K562 (cell line): ENCODE measurements around the gene KCNG3. TPM values are rescaled to one million over a fixed set of nuclear protein-coding genes. Genes with fewer than 3 reads are reported as not detected.

Experiments used
- ATAC-seq: fragments of 200-7000 bp; cut with Tn5 transposase; 3 replicates; pipeline ENCODE4 v1.9.1; 2020; ENCODE audit warnings: moderate library complexity
- BruUV-seq: library from RNA; stranded (reverse); fragments of 400-500 nt; replicated peaks from 2 replicates; lab custom pipeline; 2021; lab: Mats Ljungman, UMichigan
- CTCF ChIA-PET: fragments of 300-600 bp; formaldehyde crosslinking; extraction: SDS; loops from one replicate; lab custom pipeline; 2021; ENCODE audit warnings: low intra/inter-chr PET ratio; lab: Yijun Ruan, JAX
- POLR2A ChIA-PET: fragments of 300-600, 350-650 bp; sonication (Branson Sonifier 250); formaldehyde crosslinking; extraction: SDS; loops from one replicate; lab custom pipeline; 2021; ENCODE audit warnings: antibody characterized with exemption, inconsistent platforms; lab: Yijun Ruan, JAX
- DNase-seq, 4 experiments: peaks; one replicate each; pipeline versions ENCODE4 v3.0.0 to v3.0.0-alpha.2; 2011 to 2018; ENCODE audit warnings: low spot score in 3 of 4, mixed read lengths in 3 of 4; ENCODE audit errors: extremely low read depth in 1 of 4
- FAIRE-seq: peaks from 2 replicates; lab custom pipeline; 2011; peaks lifted over from hg19 to GRCh38; lab: Jason Lieb, UNC
- H2AFZ ChIP-seq: 2 replicates; pipeline ENCODE4 v1.6.0; 2011; ENCODE audit warnings: low read depth, low read length, control low read depth, inconsistent platforms
- H3K27ac ChIP-seq: fragments of 200-600 bp; 3 replicates; pipeline ENCODE4 v1.8.0; 2011; ENCODE audit warnings: low read depth, mild to moderate bottlenecking, control low read depth, inconsistent platforms, low read length, moderate library complexity, mixed read lengths; ENCODE audit errors: extremely low read depth
- H3K27me3 ChIP-seq, 2 experiments: fragments of 300-600 bp in 1 of 2; 2 replicates in 1 of 2; 3 replicates in 1 of 2; pipeline versions ENCODE4 v1.6.0 to v1.8.0; 2011; ENCODE audit warnings: inconsistent platforms in 2 of 2, low read length in 2 of 2, mild to moderate bottlenecking in 1 of 2, mixed read lengths in 1 of 2, moderate library complexity in 1 of 2; ENCODE audit not compliant: control insufficient read depth in 2 of 2, insufficient read depth in 2 of 2
- H3K36me3 ChIP-seq: fragments of 300-600 bp; 3 replicates; pipeline ENCODE4 v1.8.0; 2011; ENCODE audit warnings: mild to moderate bottlenecking, low read length, inconsistent platforms; ENCODE audit not compliant: control insufficient read depth, insufficient read depth
- H3K4me1 ChIP-seq, 2 experiments: fragments of 200-600 bp in 1 of 2; replicated peaks in 1 of 2; 2 replicates in 1 of 2; 3 replicates in 1 of 2; pipeline versions ENCODE4 v1.5.1 to v1.8.0; 2011; ENCODE audit warnings: inconsistent platforms in 2 of 2, low read length in 2 of 2, mild to moderate bottlenecking in 1 of 2, mixed read lengths in 1 of 2, moderate library complexity in 1 of 2; ENCODE audit not compliant: control insufficient read depth in 2 of 2, insufficient read depth in 2 of 2
- H3K4me2 ChIP-seq: 2 replicates; pipeline ENCODE4 v1.6.1; 2011; ENCODE audit warnings: low read length, control low read depth, inconsistent platforms, mixed read lengths; ENCODE audit not compliant: insufficient read depth
- H3K4me3 ChIP-seq: fragments of 200-600 bp; sonication (generic), shearing (Covaris generic); 2 replicates; pipeline ENCODE4 v1.5.1; 2016; ENCODE audit warnings: control low read depth, inconsistent platforms
- H3K79me2 ChIP-seq: fragments of 200-600 bp; 3 replicates; pipeline ENCODE4 v1.8.0; 2011; ENCODE audit warnings: low read length, inconsistent platforms; ENCODE audit not compliant: control insufficient read depth, insufficient read depth
- H3K9ac ChIP-seq, 2 experiments: 2 replicates each; pipeline versions ENCODE4 v1.6.0 to v1.6.1; 2011; ENCODE audit warnings: low read depth in 2 of 2, low read length in 2 of 2, control low read depth in 1 of 2, inconsistent platforms in 1 of 2, mild to moderate bottlenecking in 1 of 2, mixed read lengths in 1 of 2; ENCODE audit not compliant: insufficient read depth in 1 of 2
- H3K9me1 ChIP-seq: one replicate; pipeline ENCODE4 v1.6.0; 2011; ENCODE audit warnings: inconsistent platforms, mild to moderate bottlenecking, low read length, moderate library complexity; ENCODE audit not compliant: control insufficient read depth, insufficient read depth
- H3K9me3 ChIP-seq: replicated peaks from 2 replicates; pipeline ENCODE4 v1.5.1; 2011; ENCODE audit warnings: low read depth, low read length, inconsistent platforms; ENCODE audit not compliant: control insufficient read depth, insufficient read depth
- H4K20me1 ChIP-seq: replicated peaks from 2 replicates; pipeline ENCODE4 v1.6.1; 2011; ENCODE audit warnings: low read length, inconsistent platforms, mixed read lengths; ENCODE audit not compliant: control insufficient read depth, insufficient read depth
- CEBPG ChIP-seq, 3 experiments: fragments of 200-800 bp in 1 of 3; sonication (Bioruptor generic) in 1 of 3; sonication (generic) in 1 of 3; formaldehyde crosslinking in 1 of 3; IDR thresholded peaks in 2 of 3; conservative IDR thresholded peaks in 1 of 3; 2 replicates each; pipeline versions ENCODE4 v1.6.1 to v1.8.0; 2016 to 2022; ENCODE audit warnings: missing compliant biosample characterization in 2 of 3, missing genetic modification characterization in 2 of 3, mild to moderate bottlenecking in 1 of 3, missing genetic modification reagents in 1 of 3
- EP400 ChIP-seq: fragments of 450-650 bp; IDR thresholded peaks from 2 replicates; pipeline ENCODE4 v1.6.1; 2017; ENCODE audit warnings: antibody characterized with exemption, mild to moderate bottlenecking, moderate library complexity
- FOXK2 ChIP-seq, 2 experiments: fragments of 450-650 bp; IDR thresholded peaks in 1 of 2; conservative IDR thresholded peaks in 1 of 2; 2 replicates each; pipeline ENCODE4 v1.6.1; 2016; ENCODE audit warnings: low read depth in 2 of 2, mild to moderate bottlenecking in 1 of 2
- HMGN3 ChIP-seq: IDR thresholded peaks from 2 replicates; pipeline ENCODE4 v1.6.1; 2011; ENCODE audit warnings: borderline replicate concordance, low read depth, mild to moderate bottlenecking, mixed read lengths, low read length; ENCODE audit not compliant: insufficient read length; ENCODE audit errors: extremely low read depth
- HNRNPUL1 ChIP-seq: fragments of 200-400 bp; formaldehyde crosslinking; IDR thresholded peaks from 2 replicates; pipeline ENCODE4 v1.6.1; 2017; ENCODE audit warnings: low read length
- LEF1 ChIP-seq: fragments of 450-650 bp; IDR thresholded peaks from 2 replicates; pipeline ENCODE4 v1.6.1; 2016; ENCODE audit warnings: mild to moderate bottlenecking
- MXI1 ChIP-seq: IDR thresholded peaks from 2 replicates; pipeline ENCODE4 v1.6.1; 2011; ENCODE audit warnings: low read depth, mild to moderate bottlenecking, improper control_type of control experiment, low read length
- NELFE ChIP-seq: IDR thresholded peaks from 2 replicates; pipeline ENCODE4 v1.6.1; 2011; ENCODE audit warnings: mild to moderate bottlenecking; ENCODE audit not compliant: insufficient read depth, insufficient read length
- PRMT5 ChIP-seq: sonication (generic); formaldehyde crosslinking; IDR thresholded peaks from 2 replicates; pipeline ENCODE4 v1.5.0; 2020; ENCODE audit warnings: missing genetic modification reagents
- TBP ChIP-seq: optimal IDR thresholded peaks from 2 replicates; pipeline ENCODE3; 2011; ENCODE audit warnings: low read depth, low read length, improper control_type of control experiment
- TCF3 ChIP-seq: sonication (generic); formaldehyde crosslinking; IDR thresholded peaks from 2 replicates; pipeline ENCODE4 v1.4.0; 2020; ENCODE audit warnings: mild to moderate bottlenecking, missing genetic modification reagents
- WGBS: fragments of 100-300 bp; shearing (Covaris generic); methylation state at CpG from one replicate; pipeline ENCODE4 v1.1.6; 2016; ENCODE audit warnings: low coverage, mixed read lengths; ENCODE audit not compliant: insufficient coverage; ENCODE audit errors: missing lambda C conversion rate; 5-methylcytosine and 5-hydroxymethylcytosine counted together
- in situ Hi-C: fragments of 300-500 bp; cut with MboI; formaldehyde crosslinking; loops from 4 replicates; pipeline ENCODE4 v1.15.0; 2018; ENCODE audit warnings: inconsistent platforms, mixed read lengths
- intact Hi-C: fragments of 100-400 bp; cut with micrococcal nuclease; formaldehyde crosslinking; loops from 2 replicates; pipeline ENCODE4 v1.14.2; 2022
- polyA plus RNA-seq, 8 experiments: library from polyadenylated mRNA; depleted of rRNA in 4 of 8; stranded (reverse) in 5 of 8; unstranded in 3 of 8; fragments of >200 nt; fragmentation: Nextera tagmentation in 2 of 8; fragmentation: Illumina TruSeq in 1 of 8; extraction: Ambion mirVana in 2 of 8; extraction: Trizol in 1 of 8; gene quantifications; 2 replicates each; pipeline versions ENCODE4 v1.2.1 to v1.2.3, GENCODE V29; 2011 to 2014; ENCODE audit warnings: inconsistent platforms in 1 of 8, missing spikeins in 1 of 8
- total RNA-seq, 7 experiments: library from RNA; depleted of rRNA in 6 of 7; stranded (reverse); fragments of >200 nt in 6 of 7; fragmentation: Illumina TruSeq in 2 of 7; extraction: Trizol in 2 of 7; gene quantifications; 2 replicates each; pipeline versions ENCODE4 v1.2.1 to v1.2.3, GENCODE V29; 2011 to 2021; ENCODE audit warnings: low replicate concordance in 1 of 7
- TF ChIP-seq, protein P1 (sequence below): sonication (generic); formaldehyde crosslinking; IDR thresholded peaks from 2 replicates; pipeline ENCODE4 v1.8.0; 2022; ENCODE audit warnings: missing genetic modification reagents, mild to moderate bottlenecking, moderate library complexity, borderline replicate concordance
- TF ChIP-seq, protein P2 (sequence below), 2 experiments: fragments of 450-650 bp in 1 of 2; sonication (generic) in 1 of 2; formaldehyde crosslinking; conservative IDR thresholded peaks; 2 replicates each; pipeline versions ENCODE4 v1.4.0 to v1.8.1; 2020 to 2022; ENCODE audit warnings: mild to moderate bottlenecking in 1 of 2, missing genetic modification reagents in 1 of 2
- TF ChIP-seq, protein P3 (sequence below): fragments of 250-450 bp; sonication (Bioruptor Pico); IDR thresholded peaks from 2 replicates; pipeline ENCODE4 v1.5.0; 2022; ENCODE audit warnings: mild to moderate bottlenecking
- TF ChIP-seq, protein P4 (sequence below): fragments of 250-450 bp; sonication (Bioruptor Pico); IDR thresholded peaks from 2 replicates; pipeline ENCODE4 v1.4.0; 2020; ENCODE audit warnings: mild to moderate bottlenecking, moderate library complexity, borderline replicate concordance

The KCNG3 gene
- total and polyA plus RNA-seq, 9 of the 15 experiments (the other 6 are each of a cell fraction or from before 2014, with no cell fraction given): not detected

DNA sequence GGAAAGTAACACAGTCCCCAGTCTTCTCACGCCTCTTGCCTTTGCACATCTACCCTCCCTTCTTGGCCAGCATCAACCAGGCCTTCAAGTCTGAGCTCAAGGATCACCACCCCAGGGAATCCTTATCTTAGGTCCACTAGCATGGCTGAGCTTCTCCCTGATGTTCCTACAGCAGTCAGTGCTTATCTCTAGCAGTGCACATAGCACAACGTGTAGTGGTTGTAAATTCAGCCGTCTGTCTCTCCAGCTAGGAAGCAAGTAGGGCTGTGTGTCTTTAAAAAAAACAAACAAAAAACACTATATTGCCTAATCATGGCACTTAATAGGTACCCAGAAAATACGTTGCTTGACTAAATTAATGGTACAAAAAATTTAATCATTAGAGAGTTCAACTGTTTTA lies 29.2 kb downstream of the KCNG3 start:
- Histone ChIP-seq H3K9me3 (no peaks in the 10 kb centered on the region), H3K79me2 (no peaks in the 10 kb centered on the region), H3K27me3 (peaks cover 0 to 9% of the 10 kb centered on the region in 2 experiments; a peak in 1 of 5 replicates), H3K27ac (no peak overlapping the region), H3K4me3 (no peak overlapping the region), H3K4me1 (peaks cover 7 to 9% of the 10 kb centered on the region in 2 experiments), H2AFZ (no peak overlapping the region), H3K36me3 (no peaks in the 10 kb centered on the region), H4K20me1 (no peaks in the 10 kb centered on the region; the same call in 1 of the 2 replicates), H3K9ac (no peak overlapping the region), H3K4me2 (peak overlapping the region; percentile 3; the same call in 1 of the 2 replicates), H3K9me1 (no peaks in the 10 kb centered on the region)
- in situ Hi-C loops: no loop called here
- ATAC-seq (peak; percentile 99), FAIRE-seq (peak; percentile 99), DNase-seq (peak; percentile 15 to 89 (median 60))
- intact Hi-C loops: no loop called here
- no TSS peak for BruUV-seq
- ChIA-PET CTCF (no interaction called here), POLR2A (interaction anchor here (0.6 to 1.4 kb wide), 3 partner anchors 14 to 60 kb away, joined by 3 to 4 read pairs (median 3); no protein-coding TSS in a partner anchor)
- 0% methylated on average over 4 of the region's 4 CpGs for WGBS
- TF ChIP-seq NELFE (no peak), TCF3 (peak; percentile 95), MXI1 (peak; percentile 48; the same call in 1 of the 2 replicates), HMGN3 (no peak), CEBPG (CRISPR knock-in tag; IDR thresholded peaks at IDR 0.05) (no peak), CEBPG (tag; conservative IDR thresholded peaks at IDR 0.05 in 1 of 2, IDR thresholded peaks at IDR 0.05 in 1 of 2) (peak; percentile 56 to 64), FOXK2 (conservative IDR thresholded peaks at IDR 0.05 in 1 of 2, IDR thresholded peaks at IDR 0.05 in 1 of 2; ENCODE audit: low read depth in 2 of 2) (no peak), PRMT5 (CRISPR knock-in tag) (no peak), LEF1 (peak; percentile 69; the same call in 1 of the 2 replicates), HNRNPUL1 (no peak), TBP (peak; percentile 35), EP400 (no peak)
- TF ChIP-seq, protein P1, sequence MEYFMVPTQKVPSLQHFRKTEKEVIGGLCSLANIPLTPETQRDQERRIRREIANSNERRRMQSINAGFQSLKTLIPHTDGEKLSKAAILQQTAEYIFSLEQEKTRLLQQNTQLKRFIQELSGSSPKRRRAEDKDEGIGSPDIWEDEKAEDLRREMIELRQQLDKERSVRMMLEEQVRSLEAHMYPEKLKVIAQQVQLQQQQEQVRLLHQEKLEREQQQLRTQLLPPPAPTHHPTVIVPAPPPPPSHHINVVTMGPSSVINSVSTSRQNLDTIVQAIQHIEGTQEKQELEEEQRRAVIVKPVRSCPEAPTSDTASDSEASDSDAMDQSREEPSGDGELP (CRISPR knock-in tag): peak; percentile 28; the same call in 1 of the 2 replicates
- TF ChIP-seq, protein P2, sequence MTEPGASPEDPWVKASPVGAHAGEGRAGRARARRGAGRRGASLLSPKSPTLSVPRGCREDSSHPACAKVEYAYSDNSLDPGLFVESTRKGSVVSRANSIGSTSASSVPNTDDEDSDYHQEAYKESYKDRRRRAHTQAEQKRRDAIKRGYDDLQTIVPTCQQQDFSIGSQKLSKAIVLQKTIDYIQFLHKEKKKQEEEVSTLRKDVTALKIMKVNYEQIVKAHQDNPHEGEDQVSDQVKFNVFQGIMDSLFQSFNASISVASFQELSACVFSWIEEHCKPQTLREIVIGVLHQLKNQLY (CRISPR knock-in tag; conservative IDR thresholded peaks at IDR 0.05): no peak
- TF ChIP-seq, protein P3, sequence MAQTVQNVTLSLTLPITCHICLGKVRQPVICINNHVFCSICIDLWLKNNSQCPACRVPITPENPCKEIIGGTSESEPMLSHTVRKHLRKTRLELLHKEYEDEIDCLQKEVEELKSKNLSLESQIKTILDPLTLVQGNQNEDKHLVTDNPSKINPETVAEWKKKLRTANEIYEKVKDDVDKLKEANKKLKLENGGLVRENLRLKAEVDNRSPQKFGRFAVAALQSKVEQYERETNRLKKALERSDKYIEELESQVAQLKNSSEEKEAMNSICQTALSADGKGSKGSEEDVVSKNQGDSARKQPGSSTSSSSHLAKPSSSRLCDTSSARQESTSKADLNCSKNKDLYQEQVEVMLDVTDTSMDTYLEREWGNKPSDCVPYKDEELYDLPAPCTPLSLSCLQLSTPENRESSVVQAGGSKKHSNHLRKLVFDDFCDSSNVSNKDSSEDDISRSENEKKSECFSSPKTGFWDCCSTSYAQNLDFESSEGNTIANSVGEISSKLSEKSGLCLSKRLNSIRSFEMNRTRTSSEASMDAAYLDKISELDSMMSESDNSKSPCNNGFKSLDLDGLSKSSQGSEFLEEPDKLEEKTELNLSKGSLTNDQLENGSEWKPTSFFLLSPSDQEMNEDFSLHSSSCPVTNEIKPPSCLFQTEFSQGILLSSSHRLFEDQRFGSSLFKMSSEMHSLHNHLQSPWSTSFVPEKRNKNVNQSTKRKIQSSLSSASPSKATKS (CRISPR knock-in tag): no peak
- TF ChIP-seq, protein P4, sequence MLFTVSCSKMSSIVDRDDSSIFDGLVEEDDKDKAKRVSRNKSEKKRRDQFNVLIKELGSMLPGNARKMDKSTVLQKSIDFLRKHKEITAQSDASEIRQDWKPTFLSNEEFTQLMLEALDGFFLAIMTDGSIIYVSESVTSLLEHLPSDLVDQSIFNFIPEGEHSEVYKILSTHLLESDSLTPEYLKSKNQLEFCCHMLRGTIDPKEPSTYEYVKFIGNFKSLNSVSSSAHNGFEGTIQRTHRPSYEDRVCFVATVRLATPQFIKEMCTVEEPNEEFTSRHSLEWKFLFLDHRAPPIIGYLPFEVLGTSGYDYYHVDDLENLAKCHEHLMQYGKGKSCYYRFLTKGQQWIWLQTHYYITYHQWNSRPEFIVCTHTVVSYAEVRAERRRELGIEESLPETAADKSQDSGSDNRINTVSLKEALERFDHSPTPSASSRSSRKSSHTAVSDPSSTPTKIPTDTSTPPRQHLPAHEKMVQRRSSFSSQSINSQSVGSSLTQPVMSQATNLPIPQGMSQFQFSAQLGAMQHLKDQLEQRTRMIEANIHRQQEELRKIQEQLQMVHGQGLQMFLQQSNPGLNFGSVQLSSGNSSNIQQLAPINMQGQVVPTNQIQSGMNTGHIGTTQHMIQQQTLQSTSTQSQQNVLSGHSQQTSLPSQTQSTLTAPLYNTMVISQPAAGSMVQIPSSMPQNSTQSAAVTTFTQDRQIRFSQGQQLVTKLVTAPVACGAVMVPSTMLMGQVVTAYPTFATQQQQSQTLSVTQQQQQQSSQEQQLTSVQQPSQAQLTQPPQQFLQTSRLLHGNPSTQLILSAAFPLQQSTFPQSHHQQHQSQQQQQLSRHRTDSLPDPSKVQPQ (CRISPR knock-in tag): no peak
